G401.6 (cell line): Measurements from ENCODE around the gene FMNL3.
A peak's percentile ranks its signal among the peaks of the same experiment; 100 is the strongest.
"Not testable (repeated sequence)": the region's sequence is repeated elsewhere in the genome, so short reads cannot be mapped to it uniquely, and the experiment has no call there.

Experiments
- FAIRE-seq: peaks from 2 replicates; lab custom pipeline; 2012; peaks lifted over from hg19 to GRCh38; lab: Jason Lieb, UNC

The FMNL3 gene

GRCh38 chr12:49707128-49707811 lies at the start of gene FMNL3:
Gene FMNL3 (minus strand): TSS chr12:49707405. CDS start chr12:49707180, 225 bp downstream.
- no peak for FAIRE-seq

DNA sequence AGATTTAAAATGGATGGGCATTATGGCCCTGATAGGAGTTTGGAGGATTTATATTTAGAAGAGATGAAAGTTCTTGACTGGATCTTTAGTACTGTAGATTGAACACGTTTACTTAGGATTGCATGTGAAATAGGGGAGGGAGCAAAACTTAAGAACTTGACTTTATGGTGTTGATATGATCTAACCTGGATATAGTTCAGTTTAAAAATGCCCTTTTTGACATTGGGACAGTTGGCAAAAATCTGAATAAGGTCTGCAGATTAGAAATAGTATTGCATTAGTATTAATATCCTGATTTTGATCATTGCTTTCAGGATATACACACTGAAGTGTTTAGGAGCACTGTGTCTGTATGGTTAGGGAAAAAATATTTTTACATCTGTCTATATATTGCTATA lies 43.8 kb upstream of the FMNL3 start:
- FAIRE-seq = no peak

DNA sequence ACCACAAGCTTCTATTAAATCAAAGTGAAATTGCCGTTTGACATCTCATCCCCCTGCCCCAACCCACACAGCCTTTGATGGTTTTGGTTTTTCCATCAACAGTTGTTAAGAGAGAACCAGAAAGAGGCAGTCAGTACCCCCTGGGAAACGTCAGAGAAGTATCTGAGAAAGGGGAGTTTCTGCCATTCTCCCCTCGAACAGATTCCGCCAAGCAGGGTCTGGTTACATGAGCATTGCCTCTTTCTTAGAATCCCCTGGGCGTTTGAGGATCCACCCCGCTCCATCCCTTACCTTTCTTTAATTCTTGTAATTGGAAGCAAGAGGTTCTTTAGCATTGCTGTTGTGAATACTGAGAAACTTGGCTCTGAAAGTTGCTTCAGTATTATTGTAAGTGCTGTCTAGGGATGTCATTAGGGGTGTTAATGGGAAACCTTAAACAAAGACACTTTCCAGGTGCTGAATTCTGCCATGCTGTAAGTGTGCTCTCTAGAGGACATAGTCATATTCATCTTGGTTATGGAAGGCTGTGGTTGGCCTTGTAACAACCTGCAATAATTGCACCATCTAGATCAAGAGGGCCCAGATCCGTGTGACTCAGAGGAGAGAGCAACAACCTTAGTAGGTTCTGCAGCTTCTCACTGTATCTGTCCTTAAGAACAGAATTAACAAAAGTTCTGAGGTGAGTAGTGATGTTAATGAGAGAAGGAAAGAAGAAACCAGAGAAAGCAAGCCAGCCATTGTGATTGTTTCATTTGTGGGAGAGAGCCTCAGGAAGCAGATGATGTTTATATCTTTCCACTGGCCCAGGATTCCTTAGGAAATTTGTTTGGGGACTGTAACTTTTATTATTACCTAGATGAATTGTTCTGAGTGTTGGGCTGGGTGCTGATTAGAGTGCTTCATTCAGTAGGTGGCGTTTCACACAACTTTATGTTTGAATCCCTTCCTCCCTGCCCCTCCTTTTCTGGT lies 43.1 kb upstream of the FMNL3 start:
- no peak for FAIRE-seq

- no peak for FAIRE-seq
These were observed 41.6 kb upstream of the FMNL3 start for GRCh38 chr12:49748800-49749199.

DNA sequence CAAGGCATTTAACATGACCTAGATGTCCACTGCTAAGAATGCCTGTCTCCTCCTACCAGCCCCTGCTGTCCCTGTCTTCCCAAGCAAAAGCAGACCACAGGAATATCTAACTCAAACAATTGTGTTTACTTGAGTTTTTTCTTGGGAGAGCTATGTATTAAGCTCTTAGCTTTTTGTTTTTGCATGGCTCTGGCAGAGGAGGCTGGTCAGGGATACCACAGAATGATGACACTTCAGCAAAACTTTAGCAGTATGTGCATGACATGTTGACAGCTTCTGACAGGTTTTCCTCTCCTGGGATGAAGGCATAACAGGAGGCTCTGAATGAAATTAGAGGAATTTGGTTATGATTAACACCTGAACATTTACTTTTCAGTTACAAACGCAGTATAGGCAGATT lies 41.1 kb upstream of the FMNL3 start:
- no peak for FAIRE-seq

DNA sequence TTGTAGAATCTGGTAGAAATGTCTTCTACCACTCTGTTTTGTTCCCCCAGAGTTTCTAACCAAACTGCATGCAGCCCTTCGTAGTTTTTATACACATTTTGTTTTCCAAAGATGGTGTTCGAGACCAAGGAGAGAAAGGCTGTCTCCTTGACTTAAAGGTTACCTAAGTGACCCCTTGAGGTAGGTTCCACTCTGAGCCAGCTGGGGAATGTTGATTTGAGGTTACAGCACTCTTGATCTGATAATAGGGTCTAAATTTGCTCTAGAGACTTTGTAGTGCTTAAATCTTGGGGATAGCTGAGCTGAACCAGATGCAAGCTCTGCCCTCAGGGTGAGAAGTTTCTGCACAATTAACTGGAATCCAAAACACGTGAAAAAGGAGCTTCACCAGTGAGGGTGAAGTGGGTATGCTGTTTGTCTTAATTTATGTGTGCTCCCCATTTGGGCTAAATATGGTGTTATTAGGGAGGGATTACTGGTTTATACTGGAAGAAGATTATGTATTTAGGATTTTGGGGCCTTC lies 37.2 kb upstream of the FMNL3 start:
- FAIRE-seq = no peak

DNA sequence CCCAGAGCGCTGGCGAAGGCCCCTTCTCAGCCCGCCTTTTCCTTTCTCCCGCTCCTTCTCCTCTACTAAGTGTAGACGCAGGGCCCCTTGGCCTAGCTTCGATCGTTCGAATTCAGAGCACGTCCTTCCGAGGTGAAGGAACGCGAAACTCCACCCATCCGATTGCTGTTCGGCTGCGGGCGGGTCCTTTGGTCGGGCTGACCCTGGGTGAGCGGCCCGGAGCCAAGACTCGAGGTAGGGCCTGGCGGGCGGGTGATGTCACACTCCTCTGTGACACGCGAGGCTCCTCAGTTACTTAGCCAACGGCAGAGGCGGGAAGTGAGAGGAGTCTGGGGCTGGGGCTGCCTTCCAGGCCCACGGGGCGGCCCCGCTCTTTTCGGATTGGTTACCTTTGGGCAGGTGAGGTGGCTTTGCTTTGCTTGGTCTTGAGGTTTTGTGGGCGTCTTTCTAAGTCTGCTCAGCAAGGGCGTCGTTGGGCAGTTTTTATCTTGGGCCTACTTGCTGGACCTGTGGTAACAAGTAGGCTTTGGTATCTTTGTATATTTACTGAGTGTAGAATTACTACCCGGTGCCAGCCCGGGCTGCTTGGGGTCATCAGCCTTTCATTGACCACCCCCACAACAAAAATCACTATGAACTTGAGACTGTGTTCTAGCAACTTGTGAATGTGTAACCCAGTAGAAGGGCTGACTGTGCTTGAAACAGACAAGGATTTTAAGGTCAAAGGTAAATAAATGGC lies 34.8 kb upstream of the FMNL3 start:
- no peak for FAIRE-seq

- FAIRE-seq = peak; percentile 99
These were observed 34.0 kb upstream of the FMNL3 start, which contains the start of gene TMBIM6 for GRCh38 chr12:49740930-49741881. Gene TMBIM6 (plus strand): TSS chr12:49741557. CDS start chr12:49752494, 10,937 bp downstream.

DNA sequence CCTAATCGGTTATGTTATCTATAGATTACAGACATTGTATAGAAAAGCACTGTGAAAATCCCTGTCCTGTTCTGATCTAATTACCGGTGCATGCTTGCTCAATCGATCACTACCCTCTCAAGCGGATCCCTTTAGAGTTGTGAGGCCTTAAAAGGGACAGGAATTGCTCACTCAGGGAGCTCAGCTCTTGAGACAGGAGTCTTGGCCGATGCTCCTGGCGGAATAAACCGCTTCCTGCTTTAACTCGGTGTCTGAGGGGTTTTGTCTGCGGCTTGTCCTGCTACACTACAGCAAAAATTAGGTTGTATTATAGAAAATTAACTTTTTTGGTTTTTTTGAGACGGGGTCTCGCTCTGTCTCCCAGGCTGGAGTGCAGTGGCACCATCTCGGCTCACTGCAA lies 33.1 kb upstream of the FMNL3 start:
- not testable (repeated sequence) for FAIRE-seq

- FAIRE-seq = not testable (repeated sequence)
These were observed 31.5 kb upstream of the FMNL3 start for GRCh38 chr12:49738721-49739120.

DNA sequence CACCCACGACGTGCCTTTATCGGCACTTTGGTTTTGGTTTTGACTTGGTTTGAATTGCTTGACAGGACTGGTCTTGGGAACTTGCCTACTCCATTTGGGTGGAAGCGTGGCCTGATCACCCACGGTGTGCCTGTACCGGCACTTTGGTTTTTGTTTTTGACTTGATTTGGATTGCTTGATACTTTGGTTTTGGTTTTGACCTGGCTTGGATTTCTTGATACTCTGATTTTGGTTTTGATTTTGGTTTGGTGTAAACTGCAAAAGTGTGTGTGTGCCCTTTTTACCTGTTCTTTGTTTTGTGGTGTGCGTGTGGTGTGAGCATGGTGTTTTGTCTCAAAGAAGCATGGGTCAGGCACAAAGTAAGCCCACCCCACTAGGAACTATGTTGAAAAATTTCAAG lies 27.7 kb upstream of the FMNL3 start:
- FAIRE-seq = not testable (repeated sequence)

DNA sequence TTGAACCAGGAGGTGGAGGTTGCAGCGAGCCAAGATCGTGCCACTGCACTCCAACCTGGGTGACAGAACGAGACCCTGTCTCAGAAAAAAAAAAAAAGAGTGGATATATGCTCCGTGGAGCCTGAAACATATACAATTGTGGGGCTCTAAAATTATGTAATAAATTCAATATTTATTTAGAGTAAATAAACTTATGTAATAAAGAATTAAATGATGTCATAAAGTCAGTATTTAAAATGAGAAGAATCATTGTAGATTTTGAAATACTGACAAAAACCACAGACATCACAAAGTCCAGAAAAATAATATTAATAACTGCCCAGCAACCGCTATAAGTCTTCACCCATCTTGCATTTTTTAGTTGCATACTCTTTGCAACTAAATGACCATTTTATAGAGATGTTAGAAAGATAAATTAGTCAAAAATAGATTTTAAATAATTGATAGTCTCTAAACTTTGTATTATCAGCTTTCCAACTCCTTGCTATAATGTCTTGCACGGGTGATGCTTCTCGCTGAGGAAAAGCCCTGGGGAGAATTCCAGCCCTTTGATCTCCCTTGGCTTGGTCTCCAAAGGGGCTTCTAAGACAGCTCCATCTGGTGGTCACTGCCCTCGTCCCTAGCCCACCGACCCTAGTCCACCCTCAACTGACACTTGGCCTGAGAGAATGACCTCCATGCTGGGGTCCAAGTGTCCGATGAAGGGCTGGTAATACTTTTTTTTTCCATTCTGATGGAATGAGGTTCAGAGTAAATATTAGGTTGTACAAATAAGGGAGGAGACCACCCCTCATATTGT lies 26.2 kb upstream of the FMNL3 start:
- FAIRE-seq = no peak

DNA sequence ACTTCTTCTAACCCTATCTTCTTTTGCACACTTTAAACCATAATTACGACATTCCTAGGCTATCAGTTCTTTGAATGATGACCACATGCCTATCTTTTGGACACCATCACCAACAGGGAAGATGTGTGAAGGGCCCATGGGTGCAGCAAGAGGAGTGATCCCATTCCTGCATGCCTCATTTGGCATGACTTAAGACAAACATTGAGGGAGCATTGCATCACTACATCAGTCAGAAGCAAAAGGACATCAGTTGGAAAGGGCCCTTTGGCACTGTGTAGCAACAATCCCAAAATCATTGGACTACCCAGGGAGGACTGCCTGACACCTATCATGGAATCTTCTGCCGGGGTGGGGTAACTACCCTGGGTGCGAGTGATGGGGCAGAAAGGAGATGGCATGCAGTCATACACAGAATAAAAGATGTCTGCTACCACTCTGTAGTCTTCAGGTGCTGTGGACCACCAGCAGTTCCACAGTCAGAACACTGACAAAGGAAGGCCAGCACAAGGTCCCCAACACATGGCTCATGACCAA lies 23.4 kb upstream of the FMNL3 start:
- no peak for FAIRE-seq

GRCh38 chr12:49730050-49730449 lies 22.8 kb upstream of the FMNL3 start:
- FAIRE-seq = no peak

DNA sequence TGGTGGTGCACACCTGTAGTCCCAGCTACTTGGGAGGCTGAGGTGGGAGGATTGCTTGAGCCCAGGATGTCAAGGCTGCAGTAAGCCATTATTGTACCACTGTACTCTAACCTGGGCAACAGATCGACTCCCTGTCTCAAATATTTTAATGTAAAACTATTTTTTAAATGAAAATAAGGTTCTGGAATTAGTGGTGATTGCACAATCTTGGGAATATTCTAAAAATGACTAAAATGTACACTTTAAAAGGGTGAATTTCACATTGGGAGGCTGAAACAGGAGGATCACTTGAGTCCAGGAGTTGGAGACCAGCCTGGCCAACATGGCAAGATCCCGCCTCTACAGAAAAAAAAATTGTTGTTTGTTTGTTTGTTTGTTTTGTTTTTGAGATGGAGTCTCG lies 21.2 kb upstream of the FMNL3 start:
- no peak for FAIRE-seq

GRCh38 chr12:49721355-49721754 lies 14.2 kb upstream of the FMNL3 start:
- not testable (repeated sequence) for FAIRE-seq

DNA sequence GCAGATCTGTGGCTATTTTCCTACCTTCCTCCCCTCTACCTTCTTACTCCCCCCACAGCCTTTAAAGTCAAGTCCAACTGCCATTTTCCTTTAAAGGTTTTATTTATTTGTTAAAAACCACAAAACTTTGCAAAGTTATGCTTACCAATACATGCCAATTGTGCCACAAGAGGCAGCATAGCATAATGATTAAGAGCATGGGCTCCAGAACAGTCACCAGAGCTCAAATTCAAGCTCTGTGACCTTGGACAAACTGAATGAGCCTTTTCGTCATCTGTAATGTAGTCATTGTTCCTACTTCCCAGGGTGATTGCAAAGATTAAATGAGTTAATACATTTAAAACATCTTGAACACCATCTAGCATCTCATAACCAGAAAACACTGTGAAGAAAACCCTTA lies 13.0 kb upstream of the FMNL3 start:
- no peak for FAIRE-seq

DNA sequence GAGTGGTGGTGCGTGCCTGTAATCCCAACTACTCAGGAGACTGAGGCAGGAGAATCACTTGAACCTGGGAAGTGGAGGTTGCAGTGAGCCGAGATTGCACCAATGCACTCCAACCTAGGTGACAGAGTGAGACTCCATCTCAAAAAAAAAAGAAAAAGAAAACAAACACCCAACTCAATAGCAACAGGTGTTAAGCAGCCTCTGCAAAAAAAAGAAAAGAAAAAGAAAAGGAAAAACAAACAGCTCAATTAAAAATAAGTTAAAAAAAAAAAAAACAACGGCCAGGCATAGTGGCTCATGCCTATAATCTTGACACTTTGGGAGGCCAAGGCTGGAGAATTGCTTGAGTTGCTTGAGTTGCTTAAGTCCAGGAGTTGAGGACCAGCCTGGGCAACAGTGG lies 10.6 kb upstream of the FMNL3 start:
- FAIRE-seq = not testable (repeated sequence)

DNA sequence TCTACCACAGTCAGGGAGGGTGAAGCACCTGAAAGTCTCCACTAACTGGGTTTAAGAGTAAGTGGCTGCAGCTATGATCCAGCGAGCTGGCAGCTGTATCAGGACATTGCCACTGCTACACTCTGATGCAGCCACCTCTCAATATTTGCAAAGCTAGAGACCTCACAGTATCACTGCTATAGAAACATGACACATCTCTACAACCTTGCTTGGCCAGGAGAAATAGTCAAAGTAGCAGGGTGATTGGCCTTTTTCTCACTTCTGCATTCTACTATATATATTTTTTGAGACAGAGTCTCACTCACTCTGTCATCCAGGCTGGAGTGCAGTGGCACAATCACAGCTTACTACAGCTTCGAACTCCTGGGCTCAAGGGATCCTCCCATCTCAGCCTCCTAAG lies 9.3 kb upstream of the FMNL3 start:
- FAIRE-seq = no peak

DNA sequence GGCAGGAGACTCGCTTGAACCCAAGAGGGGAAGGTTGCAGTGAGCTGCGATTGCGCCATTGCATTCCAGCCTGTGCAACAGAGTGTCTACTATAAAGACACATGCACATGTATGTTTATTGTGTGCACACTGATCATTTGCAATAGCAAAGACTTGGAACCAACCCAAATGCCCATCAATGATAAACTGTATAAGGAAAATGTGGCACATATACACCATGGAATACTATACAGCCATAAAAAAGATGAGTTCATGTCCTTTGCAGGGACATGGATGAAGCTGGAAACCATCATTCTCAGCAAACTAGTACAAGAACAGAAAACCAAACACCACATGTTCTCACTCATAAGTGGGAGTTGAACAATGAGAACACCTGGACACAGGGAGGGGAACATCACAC lies 6.7 kb upstream of the FMNL3 start:
- FAIRE-seq = not testable (repeated sequence)
